Ectodermal cell (in vitro differentiated cells): ENCODE data around the gene ERO1A.

Experiments used
- H3K27ac ChIP-seq: 2 replicates; pipeline ENCODE4 v1.7.0; 2013; ENCODE audit warnings: mild to moderate bottlenecking, low read depth, low read length; ENCODE audit not compliant: insufficient read depth, poor library complexity, severe bottlenecking
- H3K27me3 ChIP-seq: 2 replicates; pipeline ENCODE4 v1.7.0; 2013; ENCODE audit warnings: mild to moderate bottlenecking, low read length; ENCODE audit not compliant: insufficient read depth, control insufficient read depth, poor library complexity, severe bottlenecking
- H3K36me3 ChIP-seq: one replicate; pipeline ENCODE4 v1.7.0; 2013; ENCODE audit warnings: low read length; ENCODE audit not compliant: control insufficient read depth, insufficient read depth
- H3K4me1 ChIP-seq: one replicate; pipeline ENCODE4 v1.7.0; 2013; ENCODE audit warnings: low read length; ENCODE audit not compliant: control insufficient read depth, insufficient read depth
- H3K4me3 ChIP-seq: 2 replicates; pipeline ENCODE4 v1.7.0; 2013; ENCODE audit warnings: low read depth, low read length, control low read depth; ENCODE audit not compliant: insufficient read depth
- H3K9me3 ChIP-seq: 2 replicates; pipeline ENCODE4 v1.7.0; 2013; ENCODE audit warnings: mild to moderate bottlenecking, low read length, moderate library complexity; ENCODE audit not compliant: control insufficient read depth
- WGBS, 2 experiments: methylation state at CpG; one replicate each; pipeline ENCODE4 v1.1.7; 2013; ENCODE audit warnings: missing lambda C conversion rate in 2 of 2; 5-methylcytosine and 5-hydroxymethylcytosine counted together

The ERO1A gene

GRCh38 chr14:52661314-52661713 is 34.0 kb downstream of the ERO1A start:
- Histone ChIP-seq H3K4me3 (no peak overlapping the region), H3K27me3 (no peaks in the 10 kb centered on the region), H3K36me3 (peaks cover 7% of the 10 kb centered on the region), H3K4me1 (peaks cover 3% of the 10 kb centered on the region), H3K9me3 (no peaks in the 10 kb centered on the region), H3K27ac (no peak overlapping the region)
- WGBS, 2 experiments: 95 to 100% methylated on average over 1 of the region's 2 CpGs

DNA sequence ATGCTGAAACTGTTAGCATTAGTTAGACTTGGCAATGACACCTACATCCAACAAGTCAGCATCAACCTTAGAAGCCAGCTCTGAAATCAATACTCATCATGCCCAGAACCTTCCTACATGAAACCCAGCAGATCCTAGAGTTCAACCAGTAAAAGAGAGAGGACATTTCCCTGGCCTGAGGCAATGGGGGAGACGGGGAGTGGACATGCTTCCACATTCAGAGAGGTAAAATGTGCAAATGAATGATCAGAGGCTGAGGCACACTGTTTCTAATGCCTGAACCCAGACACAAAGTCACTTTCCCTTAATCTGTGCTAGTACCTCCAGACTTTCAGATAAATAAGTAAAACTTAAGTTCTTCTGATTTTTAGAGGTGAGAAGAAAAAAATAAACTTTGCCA is 34.5 kb downstream of the ERO1A start:
- H3K9me3 ChIP-seq: no peaks in the 10 kb centered on the region
- H3K27ac ChIP-seq: no peak overlapping the region
- peaks cover 7% of the 10 kb centered on the region for H3K36me3 ChIP-seq
- WGBS, 2 experiments: 86 to 89% methylated on average over 1 of the region's 1 CpG
- no peak overlapping the region for H3K4me3 ChIP-seq
- H3K27me3 ChIP-seq: no peaks in the 10 kb centered on the region
- peaks cover 3% of the 10 kb centered on the region for H3K4me1 ChIP-seq

DNA sequence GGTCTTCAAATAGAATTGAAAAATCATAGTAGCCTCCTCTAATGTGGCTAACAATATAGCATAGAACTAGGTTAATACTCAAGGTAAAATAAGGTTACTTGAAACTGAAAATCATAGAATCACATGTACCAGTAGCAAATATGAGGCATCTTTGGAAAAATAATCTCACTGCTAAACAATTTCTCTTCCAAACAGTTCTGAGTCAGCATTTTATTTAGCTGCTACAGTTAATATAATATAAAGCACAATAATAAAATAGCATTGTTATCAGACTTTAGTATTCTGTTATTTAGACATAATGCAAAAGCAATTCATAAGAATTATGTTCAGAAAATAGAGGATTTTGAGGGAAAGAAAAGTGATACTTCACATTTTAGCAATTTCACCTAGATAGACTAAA is 35.0 kb downstream of the ERO1A start:
- Histone ChIP-seq H3K36me3 (peaks cover 7% of the 10 kb centered on the region), H3K4me3 (no peak overlapping the region), H3K27me3 (no peaks in the 10 kb centered on the region), H3K4me1 (peaks cover 3% of the 10 kb centered on the region), H3K9me3 (no peaks in the 10 kb centered on the region), H3K27ac (no peak overlapping the region)

DNA sequence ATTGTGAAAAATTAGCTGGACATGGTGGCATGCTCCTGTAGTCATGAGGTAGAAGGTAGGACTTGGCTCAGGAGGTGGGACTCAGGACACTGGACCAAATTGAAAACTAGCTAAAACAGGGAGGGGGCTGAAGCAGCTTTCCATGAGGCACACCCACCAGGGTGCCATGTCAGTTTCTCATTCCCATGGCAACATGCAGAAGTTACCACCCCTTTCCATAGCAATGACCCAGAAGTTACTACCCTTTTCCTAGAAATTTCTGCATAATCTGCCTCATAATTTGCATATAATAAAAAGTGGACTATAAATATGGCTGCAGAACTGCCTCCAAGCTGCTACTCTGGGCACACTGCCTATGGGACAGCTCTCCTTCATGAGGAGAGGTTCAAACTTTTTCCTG is 38.5 kb downstream of the ERO1A start:
- H3K4me3 ChIP-seq: no peak overlapping the region
- no peaks in the 10 kb centered on the region for H3K27me3 ChIP-seq
- H3K27ac ChIP-seq: no peak overlapping the region
- H3K36me3 ChIP-seq: no peaks in the 10 kb centered on the region
- no peaks in the 10 kb centered on the region for H3K4me1 ChIP-seq
- no peaks in the 10 kb centered on the region for H3K9me3 ChIP-seq

DNA sequence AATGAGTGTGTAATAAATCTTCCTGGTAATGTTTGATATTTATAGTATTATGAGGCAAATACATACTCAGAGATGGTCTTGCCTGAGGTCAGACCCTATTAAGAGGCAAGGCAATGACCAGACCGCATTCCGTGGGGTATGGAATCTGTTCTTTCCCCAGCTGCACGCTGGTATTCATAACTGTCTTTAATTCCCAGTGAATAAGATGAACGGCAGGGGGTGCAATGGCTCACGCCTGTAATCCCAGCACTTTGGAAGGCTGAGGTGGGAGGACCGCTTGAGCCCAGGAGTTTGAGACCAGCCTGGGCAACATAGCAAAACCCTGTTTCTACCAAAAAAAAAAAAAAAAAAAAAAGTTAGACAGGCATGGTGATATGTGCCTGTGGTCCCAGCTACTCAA is 44.6 kb downstream of the ERO1A start:
- H3K27me3 ChIP-seq: no peaks in the 10 kb centered on the region
- no peaks in the 10 kb centered on the region for H3K9me3 ChIP-seq
- 94 to 96% methylated on average over 6 of the region's 6 CpGs for WGBS, 2 experiments
- H3K27ac ChIP-seq: no peak overlapping the region
- H3K4me1 ChIP-seq: no peaks in the 10 kb centered on the region
- H3K4me3 ChIP-seq: no peak overlapping the region
- no peaks in the 10 kb centered on the region for H3K36me3 ChIP-seq

DNA sequence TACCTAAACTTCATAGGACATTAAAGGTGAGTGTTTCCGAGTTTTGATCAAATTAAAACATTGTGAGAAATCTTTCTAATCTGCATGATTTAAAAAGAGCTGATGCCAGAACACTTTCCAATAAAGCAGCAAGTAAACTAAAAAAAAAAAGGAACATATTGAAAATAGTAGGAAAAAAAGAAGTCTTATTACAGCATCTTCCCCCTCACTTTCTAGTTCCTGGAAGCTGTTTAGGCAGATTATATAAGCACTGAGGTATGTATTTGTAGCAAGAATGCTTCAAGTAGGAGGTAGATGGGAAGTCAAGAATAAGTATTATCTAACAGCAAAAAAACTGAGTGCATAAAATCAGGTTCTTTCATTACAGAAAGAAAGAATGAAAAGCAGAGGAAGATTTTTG is 45.8 kb downstream of the ERO1A start:
- WGBS, 2 experiments: 100% methylated on average over 1 of the region's 1 CpG; no CpG with 5 or more reads in 1 of the 2 experiments
- Histone ChIP-seq H3K27ac (no peak overlapping the region), H3K27me3 (no peaks in the 10 kb centered on the region), H3K4me1 (no peaks in the 10 kb centered on the region), H3K9me3 (no peaks in the 10 kb centered on the region), H3K36me3 (no peaks in the 10 kb centered on the region), H3K4me3 (no peak overlapping the region)

- Histone ChIP-seq H3K36me3 (no peaks in the 10 kb centered on the region), H3K9me3 (no peaks in the 10 kb centered on the region), H3K4me1 (no peaks in the 10 kb centered on the region), H3K4me3 (no peak overlapping the region), H3K27me3 (no peaks in the 10 kb centered on the region), H3K27ac (no peak overlapping the region)
- 71% methylated on average over 1 of the region's 1 CpG; no CpG with 5 or more reads in 1 of the 2 experiments for WGBS, 2 experiments
Observed at GRCh38 chr14:52641745-52642144, 53.6 kb downstream of the ERO1A start.

DNA sequence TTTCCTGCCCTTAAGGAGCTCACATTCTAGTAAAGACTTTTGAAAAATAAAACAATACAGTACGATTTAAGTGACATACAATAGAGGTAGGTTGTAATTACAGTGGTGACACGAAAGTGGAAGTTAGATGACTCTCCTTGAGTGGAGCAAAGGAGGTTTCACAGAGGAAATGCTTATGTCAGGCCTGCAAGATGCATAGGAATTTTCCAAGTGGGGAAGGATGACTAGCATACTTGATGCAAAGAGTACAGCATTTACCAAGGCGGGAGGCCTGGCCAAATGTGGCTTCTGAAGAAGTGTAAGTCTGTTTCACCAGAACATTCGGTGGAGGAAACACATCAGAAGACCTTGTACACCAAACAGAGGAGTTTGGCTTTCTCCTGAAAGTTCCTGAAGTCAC is 55.2 kb downstream of the ERO1A start:
- WGBS, 2 experiments: 94 to 95% methylated on average over 4 of the region's 4 CpGs
- H3K4me3 ChIP-seq: no peak overlapping the region
- no peak overlapping the region for H3K27ac ChIP-seq
- H3K27me3 ChIP-seq: no peaks in the 10 kb centered on the region
- H3K9me3 ChIP-seq: no peaks in the 10 kb centered on the region
- H3K36me3 ChIP-seq: no peaks in the 10 kb centered on the region
- no peaks in the 10 kb centered on the region for H3K4me1 ChIP-seq

GRCh38 chr14:52619687-52620086 is 75.7 kb downstream of the ERO1A start:
- Histone ChIP-seq H3K27ac (no peak overlapping the region), H3K27me3 (no peaks in the 10 kb centered on the region), H3K4me1 (no peaks in the 10 kb centered on the region), H3K36me3 (no peaks in the 10 kb centered on the region), H3K9me3 (no peaks in the 10 kb centered on the region), H3K4me3 (no peak overlapping the region)
- 89 to 100% methylated on average over 1 of the region's 1 CpG for WGBS, 2 experiments

DNA sequence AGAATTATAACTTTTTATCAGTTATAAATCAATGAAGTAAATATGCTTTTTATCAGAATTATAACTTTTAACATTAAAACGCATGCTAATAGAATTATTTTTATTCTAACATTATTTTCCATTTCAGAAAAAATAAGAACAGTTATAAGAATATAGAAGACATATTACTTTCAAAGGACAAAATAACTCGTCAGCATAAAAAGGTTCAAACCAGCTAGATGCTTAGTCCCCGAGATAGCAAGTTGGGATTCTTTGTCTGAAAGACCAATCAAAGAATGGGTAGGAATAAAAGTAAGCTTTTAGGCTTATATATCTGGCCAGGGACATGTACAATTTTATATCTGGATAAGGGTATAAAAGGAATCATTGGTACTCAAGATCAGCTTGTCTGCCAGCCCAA is 76.8 kb downstream of the ERO1A start:
- Histone ChIP-seq H3K4me1 (no peaks in the 10 kb centered on the region), H3K36me3 (no peaks in the 10 kb centered on the region), H3K27me3 (no peaks in the 10 kb centered on the region), H3K27ac (no peak overlapping the region), H3K9me3 (no peaks in the 10 kb centered on the region), H3K4me3 (no peak overlapping the region)
- 89 to 98% methylated on average over 2 of the region's 3 CpGs for WGBS, 2 experiments

DNA sequence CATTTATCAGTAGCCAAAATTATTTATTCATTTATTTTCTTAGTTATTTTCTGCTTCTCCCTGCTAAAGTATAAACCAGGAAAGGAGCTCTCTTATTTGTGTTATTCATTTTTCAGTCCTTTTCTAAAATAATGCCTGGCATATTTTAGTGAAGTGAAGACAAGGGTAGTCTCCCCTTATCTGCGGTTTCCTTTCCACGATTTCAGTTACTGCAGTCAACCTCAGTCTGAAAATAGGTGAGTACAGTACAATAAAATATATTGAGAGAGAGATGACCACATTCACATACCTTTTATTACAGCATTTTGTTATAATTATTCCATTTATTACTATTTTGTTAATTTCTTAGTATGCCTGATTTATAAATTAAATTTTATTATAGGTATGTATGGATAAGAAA is 85.2 kb downstream of the ERO1A start:
- H3K9me3 ChIP-seq: no peaks in the 10 kb centered on the region
- H3K27me3 ChIP-seq: no peaks in the 10 kb centered on the region
- no peak overlapping the region for H3K27ac ChIP-seq
- H3K4me3 ChIP-seq: no peak overlapping the region
- WGBS, 2 experiments: 100% methylated on average over 1 of the region's 2 CpGs; no CpG with 5 or more reads in 1 of the 2 experiments
- no peaks in the 10 kb centered on the region for H3K4me1 ChIP-seq
- H3K36me3 ChIP-seq: no peaks in the 10 kb centered on the region
